HG02981 (cell line): ENCODE measurements around the gene CNTN1.

Experiments used
- ATAC-seq: cut with Tn5 transposase; IDR thresholded peaks from one replicate; pipeline ENCODE4 v1.9.1; 2021; ENCODE audit warnings: mild to moderate bottlenecking, moderate library complexity; ENCODE audit not compliant: unreplicated experiment

CNTN1 gene

GRCh38 chr12:40957417-40957816 is 265.2 kb downstream of the CNTN1 start:
- no peak for ATAC-seq

- ATAC-seq = no peak
Measured at GRCh38 chr12:40959041-40959440, 266.8 kb downstream of the CNTN1 start.

GRCh38 chr12:40963751-40964150 is 271.5 kb downstream of the CNTN1 start:
- ATAC-seq = no peak

GRCh38 chr12:40969796-40970195 is 277.6 kb downstream of the CNTN1 start:
- no peak for ATAC-seq

- ATAC-seq = no peak
Measured at GRCh38 chr12:40970320-40970907, 278.2 kb downstream of the CNTN1 start.

GRCh38 chr12:40971911-40972310 is 279.7 kb downstream of the CNTN1 start:
- ATAC-seq = no peak

GRCh38 chr12:40976546-40976945 is 284.3 kb downstream of the CNTN1 start:
- ATAC-seq = no peak

- ATAC-seq = no peak
Measured at GRCh38 chr12:40980427-40980961, 288.3 kb downstream of the CNTN1 start.

GRCh38 chr12:40986001-40986400 is 293.8 kb downstream of the CNTN1 start:
- ATAC-seq = no peak

- no peak for ATAC-seq
Measured at GRCh38 chr12:40988355-40988754, 296.1 kb downstream of the CNTN1 start.

GRCh38 chr12:40988824-40989223 is 296.6 kb downstream of the CNTN1 start:
- no peak for ATAC-seq

GRCh38 chr12:40989785-40990184 is 297.5 kb downstream of the CNTN1 start:
- no peak for ATAC-seq

GRCh38 chr12:40992158-40992557 is 299.9 kb downstream of the CNTN1 start:
- no peak for ATAC-seq

- ATAC-seq = no peak
Measured at GRCh38 chr12:40992674-40993073, 300.4 kb downstream of the CNTN1 start.

- ATAC-seq = no peak
Measured at GRCh38 chr12:40993158-40993557, 300.9 kb downstream of the CNTN1 start.

GRCh38 chr12:40996091-40996490 is 303.9 kb downstream of the CNTN1 start:
- no peak for ATAC-seq

- ATAC-seq = no peak
Measured at GRCh38 chr12:40999210-40999609, 307.0 kb downstream of the CNTN1 start.

GRCh38 chr12:41008472-41008871 is 316.2 kb downstream of the CNTN1 start:
- no peak for ATAC-seq

GRCh38 chr12:41011939-41012338 is 319.7 kb downstream of the CNTN1 start:
- ATAC-seq = no peak

- no peak for ATAC-seq
Measured at GRCh38 chr12:41013881-41014642, 321.8 kb downstream of the CNTN1 start.

- ATAC-seq = no peak
Measured at GRCh38 chr12:41014643-41015020, 322.4 kb downstream of the CNTN1 start.

GRCh38 chr12:41018010-41018409 is 325.8 kb downstream of the CNTN1 start:
- ATAC-seq = no peak
